Trophoblast cell (in vitro differentiated cells and primary cell): ENCODE data around the gene CORO2B.

Experiments used
- DNase-seq, 2 donors: peaks; one replicate each; pipeline ENCODE4 v3.0.0-alpha.2; 2016
- H2AFZ ChIP-seq: 2 replicates; pipeline ENCODE4 v1.6.1; 2013; ENCODE audit warnings: low read length, moderate library complexity, mild to moderate bottlenecking; ENCODE audit not compliant: insufficient read depth, poor library complexity
- H2AK5ac ChIP-seq: 2 replicates; pipeline ENCODE4 v1.6.1; 2013; ENCODE audit warnings: mild to moderate bottlenecking, low read length
- H2BK120ac ChIP-seq: 2 replicates; pipeline ENCODE4 v1.6.1; 2013; ENCODE audit warnings: low read length, mild to moderate bottlenecking, moderate library complexity; ENCODE audit not compliant: insufficient read depth, poor library complexity
- H2BK12ac ChIP-seq: 2 replicates; pipeline ENCODE4 v1.6.1; 2013; ENCODE audit warnings: mild to moderate bottlenecking, low read length, moderate library complexity
- H2BK5ac ChIP-seq: 2 replicates; pipeline ENCODE4 v1.6.1; 2013; ENCODE audit warnings: low read length, low read depth, moderate library complexity, mild to moderate bottlenecking; ENCODE audit not compliant: poor library complexity
- H3K14ac ChIP-seq: 2 replicates; pipeline ENCODE4 v1.6.1; 2013; ENCODE audit warnings: mild to moderate bottlenecking, low read length
- H3K18ac ChIP-seq: 2 replicates; pipeline ENCODE4 v1.6.1; 2013; ENCODE audit warnings: mild to moderate bottlenecking, low read length
- H3K23ac ChIP-seq: 2 replicates; pipeline ENCODE4 v1.6.1; 2013; ENCODE audit warnings: low read length
- H3K27ac ChIP-seq: 2 replicates; pipeline ENCODE4 v1.5.1; 2013; ENCODE audit warnings: low read depth, mild to moderate bottlenecking, inconsistent platforms, low read length, moderate library complexity
- H3K27me3 ChIP-seq: 2 replicates; pipeline ENCODE4 v1.6.1; 2013; ENCODE audit warnings: inconsistent platforms, mild to moderate bottlenecking, low read length, moderate library complexity; ENCODE audit not compliant: insufficient read depth
- H3K36me3 ChIP-seq, 2 experiments: 1 replicate in 1 of 2; 2 replicates in 1 of 2; pipeline ENCODE4 v1.6.1; 2013; ENCODE audit warnings: low read length in 2 of 2, mild to moderate bottlenecking in 2 of 2, moderate library complexity in 1 of 2; ENCODE audit not compliant: insufficient read depth in 2 of 2, control insufficient read depth in 1 of 2
- H3K4ac ChIP-seq: 2 replicates; pipeline ENCODE4 v1.6.1; 2013; ENCODE audit warnings: low read depth, mild to moderate bottlenecking, low read length, moderate library complexity
- H3K4me1 ChIP-seq, 2 experiments: 1 replicate in 1 of 2; 2 replicates in 1 of 2; pipeline ENCODE4 v1.6.1; 2013; ENCODE audit warnings: low read length in 2 of 2, mild to moderate bottlenecking in 2 of 2, moderate library complexity in 1 of 2; ENCODE audit not compliant: insufficient read depth in 2 of 2, control insufficient read depth in 1 of 2
- H3K4me2 ChIP-seq: 2 replicates; pipeline ENCODE4 v1.6.1; 2013; ENCODE audit warnings: inconsistent platforms, mild to moderate bottlenecking, low read length, moderate library complexity
- H3K4me3 ChIP-seq: 2 replicates; pipeline ENCODE4 v1.5.1; 2013; ENCODE audit warnings: mild to moderate bottlenecking, low read depth, low read length, inconsistent platforms
- H3K79me1 ChIP-seq: one replicate; pipeline ENCODE4 v1.6.1; 2013; ENCODE audit warnings: low read length
- H3K79me2 ChIP-seq: 2 replicates; pipeline ENCODE4 v1.6.1; 2013; ENCODE audit warnings: low read length, mild to moderate bottlenecking; ENCODE audit not compliant: control insufficient read depth, insufficient read depth, poor library complexity
- H3K9ac ChIP-seq: 2 replicates; pipeline ENCODE4 v1.6.1; 2013; ENCODE audit warnings: mild to moderate bottlenecking, low read length
- H3K9me3 ChIP-seq: 2 replicates; pipeline ENCODE4 v1.6.1; 2013; ENCODE audit warnings: low read depth, mild to moderate bottlenecking, control low read depth, inconsistent platforms, low read length; ENCODE audit not compliant: insufficient read depth
- H4K12ac ChIP-seq: 2 replicates; pipeline ENCODE4 v1.6.1; 2013; ENCODE audit warnings: low read depth, mild to moderate bottlenecking, low read length, moderate library complexity
- H4K8ac ChIP-seq: 2 replicates; pipeline ENCODE4 v1.6.1; 2013; ENCODE audit warnings: low read depth, mild to moderate bottlenecking, low read length, moderate library complexity
- H4K91ac ChIP-seq: one replicate; pipeline ENCODE4 v1.6.1; 2013; ENCODE audit warnings: low read depth, mild to moderate bottlenecking, low read length, moderate library complexity
- WGBS: extraction: QIAGEN DNeasy Blood & Tissue Kit; methylation state at CpG from one replicate; pipeline ENCODE4 v1.1.7; 2013; ENCODE audit warnings: missing lambda C conversion rate; ENCODE audit not compliant: insufficient read length, insufficient coverage; ENCODE audit errors: extremely low coverage; 5-methylcytosine and 5-hydroxymethylcytosine counted together

CORO2B gene

GRCh38 chr15:68542348-68542747, 36.4 kb upstream of the CORO2B start:
- no peak overlapping the region for H3K4ac ChIP-seq
- peaks cover 8 to 13% of the 10 kb centered on the region in 2 experiments for H3K4me1 ChIP-seq
- no peak overlapping the region for H2BK5ac ChIP-seq
- H3K9me3 ChIP-seq, result no peaks in the 10 kb centered on the region
- no peak for DNase-seq
- H3K9ac ChIP-seq, result no peak overlapping the region
- no peaks in the 10 kb centered on the region for H3K79me2 ChIP-seq
- H3K27ac ChIP-seq, result no peak overlapping the region
- no peaks in the 10 kb centered on the region for H3K27me3 ChIP-seq
- no peak overlapping the region for H3K4me3 ChIP-seq
- no peak overlapping the region for H3K23ac ChIP-seq
- no peak overlapping the region for H3K4me2 ChIP-seq
- H4K12ac ChIP-seq, result no peak overlapping the region
- no peaks in the 10 kb centered on the region for H3K36me3 ChIP-seq
- H2BK120ac ChIP-seq, result no peak overlapping the region
- H3K79me1 ChIP-seq, result no peaks in the 10 kb centered on the region
- no peak overlapping the region for H2BK12ac ChIP-seq
- H2AK5ac ChIP-seq, result no peak overlapping the region
- no peak overlapping the region for H3K14ac ChIP-seq
- H2AFZ ChIP-seq, result no peak overlapping the region
- H3K18ac ChIP-seq, result no peak overlapping the region
- H4K91ac ChIP-seq, result no peak overlapping the region
- WGBS, result no CpG with 5 or more reads among the region's 1 CpG
- H4K8ac ChIP-seq, result no peak overlapping the region

DNA sequence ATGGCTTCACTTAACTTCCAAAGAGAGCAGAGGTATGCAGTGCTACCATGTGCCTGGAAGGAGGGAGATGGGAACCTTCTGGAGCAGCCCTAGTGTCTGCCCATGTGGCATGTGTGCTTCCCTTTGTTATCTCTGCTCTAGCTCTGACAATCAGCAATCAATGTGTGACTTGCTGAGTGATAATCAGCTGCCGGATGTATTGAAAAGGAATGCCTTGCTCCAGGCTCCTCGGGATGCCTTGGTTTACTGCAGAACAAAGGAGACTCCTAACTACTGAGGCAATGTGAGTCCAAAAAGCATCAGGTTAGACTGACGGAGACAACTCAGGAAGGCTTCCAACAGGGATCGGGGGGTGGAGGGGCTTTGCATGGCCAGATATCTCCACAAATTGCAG, 36.0 kb upstream of the CORO2B start:
- Histone ChIP-seq H3K23ac (no peak overlapping the region), H2BK5ac (no peak overlapping the region), H3K14ac (no peak overlapping the region), H4K91ac (no peak overlapping the region), H3K4me2 (no peak overlapping the region), H3K4me1 (peaks cover 8 to 13% of the 10 kb centered on the region in 2 experiments), H3K18ac (no peak overlapping the region), H2BK12ac (no peak overlapping the region), H3K27ac (no peak overlapping the region), H3K79me2 (no peaks in the 10 kb centered on the region), H3K36me3 (no peaks in the 10 kb centered on the region), H3K4me3 (no peak overlapping the region), H2AK5ac (no peak overlapping the region), H4K12ac (no peak overlapping the region), H4K8ac (no peak overlapping the region), H3K27me3 (no peaks in the 10 kb centered on the region), H3K79me1 (no peaks in the 10 kb centered on the region), H3K9me3 (no peaks in the 10 kb centered on the region), H3K4ac (no peak overlapping the region), H2AFZ (no peak overlapping the region), H3K9ac (no peak overlapping the region), H2BK120ac (no peak overlapping the region)
- WGBS, result no CpG with 5 or more reads among the region's 4 CpGs
- no peak for DNase-seq

DNA sequence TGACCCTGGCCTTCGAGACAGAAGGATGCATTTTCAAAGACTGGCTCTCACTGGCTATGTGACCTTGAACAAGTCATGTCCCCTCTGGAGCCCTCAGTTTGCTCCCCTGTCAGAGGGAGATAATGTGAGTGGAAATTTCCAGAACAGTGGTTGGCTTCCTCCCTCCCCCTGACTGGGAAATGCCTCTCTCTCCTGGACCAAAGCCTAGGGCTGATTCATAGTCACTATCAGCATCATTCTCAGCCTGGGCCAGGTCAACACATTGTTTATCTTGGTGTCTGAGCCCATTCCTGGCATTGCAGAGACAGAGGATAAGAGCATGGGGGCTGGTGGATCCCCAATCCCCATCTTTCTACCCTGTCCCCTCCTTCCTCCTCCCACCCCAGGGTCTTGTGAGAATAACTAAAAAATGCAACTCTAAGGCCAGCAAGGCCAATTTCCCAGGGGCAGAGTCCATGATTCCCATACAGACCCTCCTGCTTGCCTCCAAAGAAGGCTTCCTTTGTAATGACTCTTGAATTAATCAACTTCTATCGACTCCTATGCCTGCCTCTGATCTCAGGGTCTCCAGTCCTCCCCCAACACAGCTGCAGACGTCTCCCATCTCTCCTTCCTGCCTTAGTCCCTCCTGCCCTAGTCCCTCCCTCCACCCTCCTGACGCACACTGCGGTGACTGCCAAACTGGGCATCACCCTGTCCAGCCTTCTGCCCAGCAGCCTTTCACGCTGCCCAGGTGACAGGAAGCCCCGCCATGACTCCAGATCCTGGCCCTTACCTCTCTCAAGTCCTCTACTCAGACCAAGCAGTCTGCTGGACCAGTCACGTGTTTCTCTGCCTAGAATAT, 35.4 kb upstream of the CORO2B start:
- no peak overlapping the region for H4K12ac ChIP-seq
- no peak overlapping the region for H3K18ac ChIP-seq
- no peak overlapping the region for H3K27ac ChIP-seq
- H3K9me3 ChIP-seq, result no peaks in the 10 kb centered on the region
- peak in 1 of 2 donors; percentile 13 for DNase-seq
- H3K79me2 ChIP-seq, result no peaks in the 10 kb centered on the region
- H3K4me2 ChIP-seq, result no peak overlapping the region
- H3K4me1 ChIP-seq, result peaks cover 8 to 13% of the 10 kb centered on the region in 2 experiments
- no peak overlapping the region for H2AFZ ChIP-seq
- H3K4me3 ChIP-seq, result no peak overlapping the region
- H3K23ac ChIP-seq, result no peak overlapping the region
- no CpG with 5 or more reads among the region's 8 CpGs for WGBS
- no peak overlapping the region for H2BK120ac ChIP-seq
- no peaks in the 10 kb centered on the region for H3K27me3 ChIP-seq
- H3K9ac ChIP-seq, result no peak overlapping the region
- H3K14ac ChIP-seq, result peak overlapping the region; percentile 12
- no peak overlapping the region for H2BK5ac ChIP-seq
- no peak overlapping the region for H4K8ac ChIP-seq
- no peaks in the 10 kb centered on the region for H3K79me1 ChIP-seq
- peak overlapping the region; percentile 47 for H4K91ac ChIP-seq
- no peaks in the 10 kb centered on the region for H3K36me3 ChIP-seq
- H2AK5ac ChIP-seq, result no peak overlapping the region
- H3K4ac ChIP-seq, result no peak overlapping the region
- H2BK12ac ChIP-seq, result peak overlapping the region; percentile 15

GRCh38 chr15:68546318-68546717, 32.5 kb upstream of the CORO2B start:
- no peaks in the 10 kb centered on the region for H3K27me3 ChIP-seq
- no peak overlapping the region for H4K91ac ChIP-seq
- no peak overlapping the region for H2BK5ac ChIP-seq
- H2BK12ac ChIP-seq, result no peak overlapping the region
- no peak overlapping the region for H3K4me2 ChIP-seq
- H3K4me1 ChIP-seq, result peaks cover 8 to 13% of the 10 kb centered on the region in 2 experiments
- no CpG with 5 or more reads among the region's 2 CpGs for WGBS
- no peak overlapping the region for H3K4me3 ChIP-seq
- no peak overlapping the region for H3K18ac ChIP-seq
- H4K12ac ChIP-seq, result no peak overlapping the region
- no peak overlapping the region for H2AK5ac ChIP-seq
- H3K79me2 ChIP-seq, result no peaks in the 10 kb centered on the region
- H2AFZ ChIP-seq, result no peak overlapping the region
- H3K4ac ChIP-seq, result no peak overlapping the region
- no peak overlapping the region for H3K14ac ChIP-seq
- no peak overlapping the region for H4K8ac ChIP-seq
- H3K36me3 ChIP-seq, result no peaks in the 10 kb centered on the region
- H3K79me1 ChIP-seq, result no peaks in the 10 kb centered on the region
- H3K27ac ChIP-seq, result no peak overlapping the region
- H2BK120ac ChIP-seq, result no peak overlapping the region
- peaks cover 4% of the 10 kb centered on the region for H3K9me3 ChIP-seq
- H3K9ac ChIP-seq, result no peak overlapping the region
- H3K23ac ChIP-seq, result no peak overlapping the region
- no peak for DNase-seq
